NCI-H526 (cell line): Measurements from ENCODE around the gene APOF.
"Not testable (repeated sequence)": the region's sequence is repeated elsewhere in the genome, so short reads cannot be mapped to it uniquely, and the experiment has no call there.

Source experiments
- DNase-seq, 2 experiments: peaks; one replicate each; lab custom pipeline; 2025; lab: John Stamatoyannopoulos, UW

APOF gene

GRCh38 chr12:56373515-56373914, 10.9 kb upstream of the APOF start:
- DNase-seq = no peak

GRCh38 chr12:56366948-56367347, 4.3 kb upstream of the APOF start:
- DNase-seq = no peak

- DNase-seq = no peak
These were observed 1.0 kb downstream of the APOF start for GRCh38 chr12:56361487-56362129.

- DNase-seq = peak; percentile 98
These were observed 2.5 kb downstream of the APOF start, which contains the start of gene STAT2 for GRCh38 chr12:56359851-56360767. Gene STAT2 (minus strand): TSS chr12:56360107. CDS start chr12:56356571, 3,536 bp downstream.

GRCh38 chr12:56358836-56359532, 3.7 kb downstream of the APOF start:
- DNase-seq = no peak

GRCh38 chr12:56351325-56351724, 11.3 kb downstream of the APOF start:
- no peak for DNase-seq

- DNase-seq = no peak
These were observed 12.0 kb downstream of the APOF start for GRCh38 chr12:56350662-56351061.

- DNase-seq = no peak
These were observed 13.9 kb downstream of the APOF start for GRCh38 chr12:56348776-56349175.

- DNase-seq = not testable (repeated sequence)
These were observed 15.4 kb downstream of the APOF start for GRCh38 chr12:56347255-56347654.

- no peak for DNase-seq
These were observed 16.0 kb downstream of the APOF start for GRCh38 chr12:56346675-56347074.

GRCh38 chr12:56342290-56342689, 20.4 kb downstream of the APOF start:
- not testable (repeated sequence) for DNase-seq

GRCh38 chr12:56341616-56342015, 21.0 kb downstream of the APOF start:
- no peak for DNase-seq

GRCh38 chr12:56339158-56339422, 23.6 kb downstream of the APOF start:
- no peak for DNase-seq

GRCh38 chr12:56338308-56339157, 24.1 kb downstream of the APOF start, which contains the start of gene IL23A:
Gene IL23A (plus strand): TSS chr12:56338884. CDS start chr12:56339045, 161 bp downstream.
- DNase-seq = no peak

GRCh38 chr12:56337753-56338251, 24.9 kb downstream of the APOF start:
- DNase-seq = no peak

- peak; percentile 32 to 50 for DNase-seq
These were observed 26.1 kb downstream of the APOF start for GRCh38 chr12:56336361-56337167.

GRCh38 chr12:56335527-56335926, 27.1 kb downstream of the APOF start:
- not testable (repeated sequence) for DNase-seq

GRCh38 chr12:56334490-56334793, 28.2 kb downstream of the APOF start:
- no peak for DNase-seq

GRCh38 chr12:56333679-56334489, 28.8 kb downstream of the APOF start, which contains the start of gene PAN2:
Gene PAN2 (minus strand): TSS chr12:56334000. CDS start chr12:56333094, 906 bp downstream.
- peak; percentile 94 to 98 for DNase-seq

GRCh38 chr12:56333197-56333678, 29.4 kb downstream of the APOF start:
- DNase-seq = no peak
